ENCODE data around the gene HGS.

GRCh38 chr17:81727324-81728031, 43.7 kb downstream of the HGS start:
- no peak for TF ChIP-seq CTCF (IDR thresholded peaks at IDR 0.05)
- TF ChIP-seq POLR2A (IDR thresholded peaks at IDR 0.05) = no peak
